Superior temporal gyrus (tissue), 1 donor: ENCODE data around the gene PLPP3.

Source experiments
- DNase-seq: peaks from one replicate; pipeline ENCODE4 v3.0.0-alpha.2; 2016; ENCODE audit errors: extremely low spot score

PLPP3 gene

DNA sequence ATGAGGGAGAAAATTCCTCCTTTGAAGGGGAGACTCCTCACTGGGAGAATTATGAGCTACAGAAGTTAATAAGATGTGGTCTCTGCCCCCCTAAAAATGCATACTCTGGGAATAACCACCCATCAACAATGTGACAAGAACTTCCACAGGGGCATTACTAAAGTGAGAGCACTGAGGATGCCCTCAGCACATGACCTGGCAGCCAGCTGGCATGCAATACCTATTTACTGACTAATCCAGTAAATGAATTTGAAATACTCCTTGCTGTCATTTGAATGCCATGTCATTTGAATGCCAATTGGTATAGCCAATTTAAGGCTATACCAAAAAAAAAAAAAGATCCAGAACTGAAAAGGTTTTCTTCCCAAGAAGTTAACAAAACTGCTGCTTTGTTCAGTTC is 30.8 kb downstream of the PLPP3 start:
- DNase-seq, result no peak

DNA sequence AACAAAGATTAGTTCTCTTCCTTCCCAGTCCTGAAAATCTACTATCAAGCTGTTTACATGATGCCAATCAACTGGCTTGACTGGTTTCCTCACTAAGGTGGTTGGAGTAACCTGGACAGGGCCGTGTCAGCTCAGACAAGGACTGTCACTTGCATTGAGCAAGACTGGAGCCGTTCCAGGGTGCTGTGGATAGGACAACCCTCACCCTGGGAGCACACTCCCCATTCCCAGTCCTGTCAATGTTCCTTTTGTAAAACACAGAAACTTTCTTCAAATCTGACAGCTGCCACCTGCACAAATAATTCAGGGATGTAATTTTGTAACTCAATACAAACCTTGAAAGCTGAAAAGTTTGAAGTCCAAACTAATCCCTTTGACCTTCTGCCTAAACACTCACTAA is 31.4 kb downstream of the PLPP3 start:
- DNase-seq, result no peak

DNA sequence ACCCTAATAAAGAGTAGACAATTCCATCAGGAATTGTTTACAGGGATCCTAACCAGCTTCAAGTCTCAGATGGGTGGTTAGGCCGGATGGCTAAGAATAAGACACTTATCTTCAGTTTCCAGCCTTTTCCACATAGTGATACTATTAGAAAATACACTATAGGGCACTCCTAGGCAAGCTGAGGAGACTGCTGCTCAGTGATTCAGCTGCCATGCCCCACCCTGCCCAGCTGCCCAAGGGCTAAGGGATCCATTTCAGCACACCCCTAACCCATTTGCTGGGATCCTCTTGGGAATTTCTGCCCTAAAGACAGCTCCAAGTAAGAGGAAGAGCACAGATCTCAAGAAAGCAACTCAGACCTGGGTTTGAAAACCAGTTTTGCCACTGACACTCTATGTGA is 31.9 kb downstream of the PLPP3 start:
- no peak for DNase-seq

DNA sequence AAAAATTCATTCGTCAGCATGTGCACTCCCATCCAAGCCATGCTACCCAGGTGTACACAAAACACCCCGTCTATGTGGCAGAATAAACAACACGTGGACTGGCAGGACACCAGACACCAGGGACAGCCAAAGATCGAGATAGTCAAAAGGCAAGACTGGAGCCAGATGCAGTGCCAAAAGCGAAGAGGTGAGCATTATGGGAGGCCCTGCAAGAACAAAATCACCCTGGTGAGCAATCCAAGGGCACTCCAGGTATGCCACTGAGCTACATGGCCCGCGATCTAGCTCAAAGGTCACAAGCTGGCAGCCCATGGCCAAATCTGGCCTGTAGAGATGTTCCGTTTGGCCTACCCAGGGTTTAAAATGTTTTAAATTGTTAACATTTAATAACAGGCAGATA is 33.7 kb downstream of the PLPP3 start:
- DNase-seq, result no peak

DNA sequence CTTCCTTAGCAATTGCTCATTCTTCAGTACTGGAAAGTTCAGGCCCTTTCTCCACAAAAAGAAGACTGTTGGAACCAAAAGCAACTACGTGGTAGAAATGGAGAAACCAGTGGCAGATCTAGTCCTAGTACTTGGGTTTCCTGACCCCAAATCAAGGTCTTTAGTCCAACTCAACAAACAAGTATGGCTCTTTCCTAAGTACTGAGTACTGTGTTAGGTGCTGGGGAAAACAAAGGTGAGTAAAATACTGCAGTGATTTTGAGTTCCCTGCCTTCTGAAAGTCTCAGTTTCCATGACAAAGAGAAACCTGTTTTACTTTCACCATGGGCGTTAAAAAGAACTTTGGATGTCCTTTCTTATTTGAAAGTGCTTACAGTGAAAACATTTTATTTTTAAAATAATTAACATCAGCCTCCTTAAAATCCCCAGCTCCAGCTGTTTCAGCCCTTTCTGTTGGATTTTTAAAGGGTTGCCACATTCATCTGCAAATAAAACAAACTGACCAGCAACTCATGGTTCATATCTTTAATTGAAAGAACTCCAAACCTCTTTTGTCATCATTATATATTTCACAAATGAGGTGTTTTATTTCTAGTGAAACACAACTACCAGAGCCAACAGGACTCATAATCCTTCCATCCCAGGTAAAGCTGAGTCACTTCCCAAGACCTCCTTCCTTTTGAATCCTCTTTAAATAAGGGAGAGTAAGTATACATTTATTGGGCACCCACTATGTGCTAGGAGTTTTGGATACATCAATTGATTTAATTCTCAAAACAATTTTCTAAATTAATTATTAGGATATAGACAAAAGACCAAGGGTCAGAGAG is 35.4 kb downstream of the PLPP3 start:
- DNase-seq, result no peak

DNA sequence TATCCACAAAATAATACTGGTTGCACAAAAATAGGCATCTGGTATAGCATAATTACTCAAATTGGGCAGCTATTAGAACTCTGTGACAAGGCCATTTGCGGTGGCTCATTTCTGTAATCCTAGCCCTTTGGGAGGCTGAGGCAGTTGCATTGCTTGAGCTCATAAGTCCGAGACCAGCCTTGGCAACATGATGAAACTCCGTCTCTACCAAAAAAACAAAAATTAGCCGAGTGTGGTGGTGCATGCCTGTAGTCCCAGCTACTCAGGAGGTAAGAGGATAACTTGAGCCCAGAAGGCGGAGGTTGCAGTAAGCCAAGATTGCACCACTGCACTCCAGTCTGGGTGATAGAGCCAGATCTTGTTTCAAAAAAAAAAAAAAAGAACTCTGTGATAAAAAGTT is 36.7 kb downstream of the PLPP3 start:
- DNase-seq, result no peak

DNA sequence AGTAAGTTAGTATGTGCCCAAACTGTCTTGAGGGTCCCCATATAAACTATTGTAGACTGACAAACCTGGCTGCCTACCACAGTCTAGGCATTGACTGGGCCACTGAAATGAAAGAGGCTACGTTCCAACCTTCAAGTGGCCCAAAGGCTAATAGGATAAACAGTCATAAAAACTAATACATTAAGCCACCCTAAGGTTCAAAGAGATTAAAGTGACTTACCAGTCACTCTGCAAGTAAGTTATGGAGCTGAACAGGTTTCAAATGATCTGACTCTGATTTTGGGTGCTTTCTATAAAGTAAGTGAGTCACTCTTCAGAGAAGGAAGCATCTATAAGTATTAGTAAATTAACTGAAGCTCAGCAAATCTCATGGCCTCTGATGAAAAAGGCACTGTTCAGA is 38.0 kb downstream of the PLPP3 start:
- no peak for DNase-seq

DNA sequence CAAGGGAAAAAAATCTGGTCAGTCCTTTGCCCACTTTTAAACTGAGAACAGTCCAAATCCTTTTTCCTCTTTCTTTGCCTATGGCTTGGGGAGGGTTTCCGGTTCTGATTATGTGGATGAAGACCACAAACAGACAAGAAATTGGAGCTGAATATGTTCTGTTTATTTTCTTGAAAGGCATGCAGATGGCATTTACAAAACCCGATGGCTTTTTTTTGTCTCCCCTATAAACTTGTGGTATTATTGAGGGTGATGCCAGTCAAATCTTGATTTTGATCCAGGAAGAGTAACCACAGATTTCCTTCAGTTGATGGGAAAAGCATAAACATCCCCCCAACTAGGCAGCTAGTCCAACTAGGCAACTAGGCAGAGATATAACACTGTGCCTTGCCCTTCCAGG is 38.9 kb downstream of the PLPP3 start:
- no peak for DNase-seq

DNA sequence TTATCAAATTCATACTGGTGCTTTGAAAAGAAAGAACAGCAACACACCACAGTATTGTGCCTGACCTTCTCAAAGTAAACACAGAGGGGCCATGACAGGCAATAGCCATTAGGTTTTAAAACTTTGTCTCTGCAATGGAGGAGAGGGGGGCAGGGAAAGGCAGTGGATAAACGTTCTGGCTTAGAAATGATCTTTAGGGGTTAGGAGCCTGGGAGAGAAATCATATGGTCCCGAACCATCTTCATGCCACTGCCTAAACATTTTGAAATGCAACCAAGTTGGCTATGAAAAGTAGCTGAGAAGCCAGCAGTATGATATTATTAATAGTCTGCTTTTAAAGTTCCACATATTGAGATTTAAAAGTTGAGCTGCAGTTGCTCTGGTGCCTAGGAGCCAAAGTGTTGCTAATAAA is 39.8 kb downstream of the PLPP3 start:
- DNase-seq, result no peak

DNA sequence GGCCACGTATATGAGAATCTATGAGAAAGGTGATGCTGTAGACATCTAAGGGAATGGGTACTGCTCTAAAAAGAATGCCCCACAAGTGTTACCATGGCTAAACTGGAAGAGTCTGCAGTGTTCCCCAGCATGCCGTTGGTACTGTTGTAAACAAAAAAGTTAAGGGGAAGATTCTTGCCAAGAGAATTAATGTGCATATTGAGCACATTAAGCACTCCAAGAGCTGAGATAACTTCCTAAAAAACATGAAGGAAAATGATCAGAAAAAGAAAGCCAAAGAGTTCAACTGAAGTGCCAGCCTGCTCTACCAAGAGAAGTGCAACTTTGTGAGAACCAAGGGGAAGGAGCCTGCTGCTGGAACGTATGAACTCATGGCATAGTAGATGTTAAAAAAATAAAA is 40.8 kb downstream of the PLPP3 start:
- DNase-seq, result no peak

DNA sequence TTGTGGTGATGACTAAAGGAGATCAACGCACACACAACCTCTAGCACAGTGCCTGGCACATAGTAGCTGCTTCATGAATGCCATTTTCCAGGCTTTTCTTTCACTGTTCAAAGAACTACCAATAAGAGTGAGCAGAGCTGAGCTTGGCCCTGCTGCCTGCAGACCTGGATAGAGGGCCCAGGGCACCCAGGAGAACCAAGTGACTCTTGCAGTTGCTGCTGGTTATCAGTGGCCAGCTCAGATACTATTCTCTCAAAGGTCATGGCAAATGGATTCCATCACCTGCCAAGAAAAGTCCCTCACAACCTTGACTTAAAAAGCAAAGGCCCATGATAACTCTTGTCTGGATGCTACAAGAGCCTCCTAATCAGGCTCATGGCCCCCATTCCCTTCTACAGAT is 41.7 kb downstream of the PLPP3 start:
- DNase-seq, result no peak

DNA sequence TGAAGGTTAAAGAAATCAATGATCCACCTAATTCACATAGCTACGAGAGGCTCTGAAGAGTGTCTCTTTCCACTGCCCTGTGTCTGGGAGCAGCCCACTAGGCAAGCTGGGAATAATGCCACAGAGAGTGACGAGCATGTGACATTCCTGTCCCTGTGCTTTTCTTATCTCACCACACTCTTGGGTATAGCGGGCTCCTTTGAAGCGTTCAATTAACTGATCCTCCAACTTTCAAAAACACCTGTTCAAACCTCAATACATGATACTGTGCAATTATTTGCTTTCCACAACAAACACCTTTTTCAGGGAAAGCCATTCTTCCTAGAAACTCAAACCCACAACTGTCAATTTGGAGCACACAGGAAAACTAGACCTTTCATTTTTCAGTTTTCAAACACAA is 43.4 kb downstream of the PLPP3 start:
- no peak for DNase-seq

DNA sequence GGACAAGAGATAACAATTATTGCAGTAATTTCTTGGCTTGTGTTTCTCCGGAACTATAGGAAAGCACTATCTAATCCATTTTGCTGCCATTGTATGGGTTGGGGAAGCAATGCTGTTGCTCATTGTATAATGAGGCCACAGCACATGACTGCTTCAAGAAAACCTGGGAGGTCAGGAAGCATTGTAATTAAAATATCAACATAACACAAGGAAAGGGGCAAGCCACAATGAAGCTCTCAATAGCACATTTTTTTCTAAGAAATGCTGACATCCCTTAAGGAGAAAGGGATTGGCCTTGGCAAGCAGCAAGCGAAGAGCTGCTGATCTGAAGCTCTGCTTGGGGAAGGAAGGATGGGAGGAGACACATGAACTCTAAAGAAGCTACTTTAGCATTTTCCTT is 44.0 kb downstream of the PLPP3 start:
- no peak for DNase-seq

DNA sequence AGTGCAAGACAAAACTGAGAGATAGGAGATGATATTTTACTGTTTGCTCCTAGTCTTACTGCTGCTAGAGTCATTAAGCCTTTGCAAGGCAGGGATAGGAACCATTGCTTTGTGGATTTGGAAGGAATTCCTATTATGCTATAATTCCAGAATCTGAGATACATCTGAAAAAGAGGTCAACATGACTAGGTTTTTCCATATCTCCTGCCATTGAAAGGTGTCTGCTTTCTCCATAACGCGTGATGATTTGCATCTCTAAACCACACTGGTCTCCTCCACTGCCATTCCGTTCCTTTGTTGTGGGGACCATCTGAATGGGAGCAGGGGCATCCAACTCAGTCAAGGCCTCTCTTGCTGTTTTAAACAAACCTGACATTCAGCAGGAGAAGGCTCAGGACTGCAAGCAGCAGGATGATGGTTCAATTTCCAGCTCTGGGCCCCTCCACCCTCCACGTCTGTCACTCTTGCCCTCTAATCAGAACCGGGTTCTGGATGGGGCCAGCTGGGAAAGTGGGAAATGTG is 45.2 kb downstream of the PLPP3 start:
- DNase-seq, result no peak

DNA sequence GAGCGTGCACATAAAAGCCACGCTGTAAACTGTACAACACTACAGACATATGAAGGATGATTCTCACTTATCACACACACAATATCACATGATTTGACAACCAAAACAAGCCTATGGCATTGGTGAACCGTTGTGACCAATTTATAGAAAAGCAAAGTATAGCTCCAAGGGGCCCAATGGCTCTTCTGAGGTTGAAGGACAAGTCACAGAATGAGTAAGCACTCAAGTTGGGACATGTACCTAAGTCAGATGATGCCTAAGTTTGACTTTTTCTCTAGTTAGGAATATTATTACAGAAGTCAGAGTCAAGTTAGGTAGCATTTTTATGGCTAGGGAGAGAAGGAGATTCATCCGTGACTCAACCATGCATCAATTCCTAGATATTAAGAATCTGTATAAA is 45.7 kb downstream of the PLPP3 start:
- no peak for DNase-seq

DNA sequence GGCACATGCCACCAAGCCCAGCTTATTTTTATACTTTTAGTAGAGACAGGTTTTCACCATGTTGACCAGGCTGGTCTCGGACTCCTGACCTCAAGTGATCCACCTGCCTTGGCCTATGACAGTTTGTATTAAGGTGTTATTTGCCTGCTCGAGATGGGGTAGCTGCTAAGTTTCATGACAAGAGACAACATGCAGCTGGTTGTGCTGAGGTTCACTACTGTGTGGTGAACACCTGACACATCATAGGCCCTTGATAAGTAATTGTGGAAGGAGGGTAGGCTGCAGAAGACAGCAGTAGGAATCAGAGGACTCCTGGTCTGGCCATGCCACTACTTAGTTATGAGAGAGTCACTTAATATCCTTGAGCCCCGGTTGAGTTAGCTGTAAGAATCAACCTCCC is 46.2 kb downstream of the PLPP3 start:
- no peak for DNase-seq

DNA sequence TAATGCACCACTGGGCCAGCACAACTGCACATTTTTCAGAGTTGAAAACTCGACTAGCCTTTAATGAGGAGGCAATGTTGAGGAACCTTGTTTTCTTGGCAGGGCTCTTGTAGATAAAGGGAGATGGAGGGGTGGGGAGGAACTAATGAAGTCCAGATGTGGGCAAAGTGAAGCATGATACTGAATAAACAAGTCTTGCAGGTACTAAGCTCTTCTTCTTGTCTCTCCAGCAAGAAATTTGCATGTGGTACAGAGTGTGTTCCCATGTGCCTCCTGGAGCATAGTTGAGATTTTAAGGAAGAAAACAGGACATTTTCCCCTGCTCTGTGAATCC is 47.0 kb downstream of the PLPP3 start:
- DNase-seq, result no peak

DNA sequence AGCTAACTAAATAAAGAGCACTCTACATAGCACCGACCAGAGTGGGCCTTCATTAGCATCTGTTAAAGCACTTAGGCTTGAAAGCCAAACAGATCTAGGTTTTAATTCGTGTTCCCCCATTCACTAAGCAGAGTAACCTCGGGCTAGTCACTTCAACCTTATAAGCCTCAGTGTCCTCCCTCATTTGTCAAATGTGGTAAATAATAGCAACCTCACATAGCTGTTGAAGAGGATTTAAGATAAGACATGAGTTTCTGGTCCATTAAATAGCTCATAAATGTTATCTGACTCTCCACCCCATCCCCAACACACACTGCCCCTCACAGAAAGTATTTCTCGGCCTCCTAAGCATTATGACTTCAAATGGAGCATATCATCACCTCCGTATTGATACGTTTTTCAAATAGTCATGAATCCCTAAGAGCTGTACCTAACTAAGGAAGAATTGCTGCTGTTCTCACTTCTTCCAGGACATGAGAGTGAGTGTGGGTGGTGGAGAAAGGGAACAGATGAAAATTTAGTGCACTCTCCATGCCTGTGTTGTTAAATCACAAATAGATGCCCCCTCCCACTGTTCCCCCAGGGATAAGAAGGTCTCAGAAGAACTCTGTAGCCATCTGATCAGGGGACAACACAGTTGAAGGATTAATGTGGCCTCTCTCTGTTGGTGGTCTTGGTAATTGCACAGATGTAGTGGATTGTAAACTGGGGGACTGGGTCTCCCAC is 47.6 kb downstream of the PLPP3 start:
- DNase-seq, result no peak

DNA sequence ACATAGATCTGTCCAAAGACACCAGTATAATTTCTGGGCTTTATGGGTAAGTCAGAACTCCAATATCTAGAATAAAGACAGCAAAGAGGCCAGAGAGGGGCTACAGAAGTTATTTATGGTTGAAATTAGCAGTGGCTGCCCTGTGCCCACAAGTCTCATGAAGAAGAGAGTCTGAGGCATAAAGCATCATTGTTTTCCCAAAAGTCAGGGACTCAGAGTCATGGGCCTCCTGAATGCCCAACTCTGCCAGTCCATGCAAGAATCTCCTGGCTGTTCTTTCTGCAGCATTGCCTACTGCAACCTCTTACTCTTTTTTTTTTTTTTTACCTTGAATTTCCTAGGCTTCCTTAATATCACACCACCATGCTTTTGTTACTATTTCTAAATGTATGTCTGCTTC is 49.6 kb downstream of the PLPP3 start:
- DNase-seq, result no peak

DNA sequence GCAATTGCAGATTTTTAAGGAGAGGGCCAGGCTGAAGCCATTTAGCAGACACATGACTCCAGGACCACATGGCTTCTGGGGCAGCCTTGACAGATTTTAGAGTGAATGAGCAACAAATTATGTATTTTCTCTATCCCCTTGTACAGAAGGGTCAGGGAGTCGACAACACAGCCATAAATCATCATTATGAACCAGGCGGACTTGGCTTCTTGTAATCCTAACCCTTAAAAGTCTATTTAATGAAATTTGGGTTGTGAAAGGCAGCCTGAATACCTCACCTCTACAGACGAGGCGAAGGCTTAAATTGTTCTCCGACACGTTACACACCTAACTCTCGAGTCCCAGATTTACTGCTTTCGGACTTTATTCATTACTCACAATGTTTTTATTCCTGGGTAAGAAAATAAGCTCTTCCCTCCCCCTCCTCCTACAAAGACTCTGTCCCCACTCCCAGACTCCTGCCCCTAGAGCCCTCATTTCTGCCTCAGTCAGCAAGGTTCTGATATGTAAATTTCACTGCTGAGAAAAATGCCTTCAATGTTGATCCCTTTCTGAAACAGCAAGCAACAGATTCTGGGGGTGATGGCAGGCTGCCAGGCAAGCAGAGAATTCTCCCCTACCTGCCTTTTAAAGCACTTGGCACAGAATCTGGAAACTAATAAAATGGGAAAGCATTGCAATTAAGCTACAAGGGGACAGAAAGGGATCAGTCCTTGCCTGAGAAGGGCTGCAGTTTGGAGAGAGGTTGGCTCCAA is 51.6 kb downstream of the PLPP3 start:
- DNase-seq, result no peak

DNA sequence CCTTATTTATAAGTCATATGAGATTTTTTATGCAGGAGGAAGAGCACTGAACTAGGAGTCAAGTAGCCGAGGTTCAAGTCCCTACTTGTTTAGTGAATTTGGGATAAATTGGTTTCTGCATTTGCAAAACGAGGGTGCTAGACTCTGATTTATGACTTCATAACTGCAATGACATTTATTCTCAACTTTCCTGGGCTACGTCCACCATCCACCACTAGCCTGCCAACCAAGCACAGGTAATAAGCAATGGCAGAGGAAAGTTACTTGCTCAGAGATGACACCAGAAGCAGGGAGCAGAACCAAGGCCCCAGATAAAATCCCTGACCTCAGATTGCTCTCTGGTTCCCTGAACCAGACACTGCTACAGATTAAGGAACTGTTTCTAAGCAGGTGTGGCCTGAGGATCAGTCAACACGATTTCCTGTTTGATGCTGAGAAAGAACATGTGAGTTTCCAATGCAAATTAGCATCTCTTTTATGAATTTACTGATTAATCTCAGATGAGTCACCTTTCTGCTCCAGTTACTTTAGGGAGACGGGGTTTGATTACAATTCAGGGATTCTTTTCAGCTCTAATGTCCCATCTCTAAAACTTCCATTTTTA is 52.7 kb downstream of the PLPP3 start:
- DNase-seq, result no peak

DNA sequence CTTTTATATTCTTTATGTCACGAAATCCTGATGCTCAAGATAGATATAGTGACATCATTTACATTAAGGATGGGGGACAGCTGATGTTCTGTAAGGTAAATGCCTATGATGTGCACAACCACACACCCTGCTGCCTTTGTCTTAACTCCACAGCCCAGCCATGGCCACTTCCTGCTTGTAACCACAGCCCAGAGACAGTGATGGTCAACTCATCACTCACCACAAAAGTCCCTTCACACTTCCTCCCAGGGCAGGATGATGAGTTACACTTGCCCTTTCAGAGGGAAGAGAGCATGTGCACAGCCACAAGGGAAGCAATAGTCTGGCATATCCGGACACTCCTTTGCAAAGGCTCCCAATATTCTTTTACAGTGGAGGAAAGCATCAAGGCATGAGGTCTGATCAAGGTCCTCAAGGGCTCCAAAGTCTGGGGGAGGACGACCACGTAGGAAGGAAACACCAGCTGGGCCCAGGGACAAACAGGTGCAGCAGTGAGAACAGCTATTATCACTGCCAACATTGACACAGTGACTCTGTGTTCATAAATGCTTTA is 53.8 kb downstream of the PLPP3 start:
- no peak for DNase-seq
